Thyroid gland (tissue), 4 donors: Measurements from ENCODE around the gene ACTRT1.

Source experiments
- POLR2A ChIP-seq, 2 donors: fragments of 450-650 bp; IDR thresholded peaks; one replicate each; pipeline ENCODE4 v1.6.1; 2017; ENCODE audit warnings: antibody characterized with exemption in 2 of 2, mild to moderate bottlenecking in 2 of 2, moderate library complexity in 1 of 2
- TF ChIP-seq, protein P1 (sequence below), 6 experiments: fragments of 200-600 bp in 3 of 6; fragments of 450-650 bp in 3 of 6; sonication (generic) in 3 of 6; IDR thresholded peaks; one replicate each; pipeline ENCODE4 v1.5.1; 2016 to 2019; ENCODE audit warnings: antibody characterized with exemption in 6 of 6, mild to moderate bottlenecking in 2 of 6, inconsistent platforms in 1 of 6, moderate library complexity in 1 of 6

DNA sequence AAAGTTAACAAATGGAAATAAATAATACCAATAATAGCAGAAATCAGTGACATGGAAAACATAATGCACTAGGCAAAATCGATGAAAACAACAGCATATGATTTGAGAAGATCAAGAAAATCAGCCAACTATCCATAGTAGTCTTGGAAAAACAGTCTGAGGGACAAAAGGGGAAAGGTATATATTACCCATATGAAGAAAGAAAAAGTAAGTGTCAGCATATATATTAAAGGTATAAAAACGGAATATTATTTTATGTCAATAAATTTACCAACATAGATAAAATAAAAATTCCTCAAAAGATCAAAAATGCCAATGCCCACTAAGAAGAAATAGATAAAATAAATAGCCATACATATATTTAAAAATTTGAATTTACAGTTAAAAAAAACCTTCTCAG lies 33.0 kb downstream of the ACTRT1 start:
- TF ChIP-seq POLR2A (IDR thresholded peaks at IDR 0.05): no peak
- TF ChIP-seq, protein P1, sequence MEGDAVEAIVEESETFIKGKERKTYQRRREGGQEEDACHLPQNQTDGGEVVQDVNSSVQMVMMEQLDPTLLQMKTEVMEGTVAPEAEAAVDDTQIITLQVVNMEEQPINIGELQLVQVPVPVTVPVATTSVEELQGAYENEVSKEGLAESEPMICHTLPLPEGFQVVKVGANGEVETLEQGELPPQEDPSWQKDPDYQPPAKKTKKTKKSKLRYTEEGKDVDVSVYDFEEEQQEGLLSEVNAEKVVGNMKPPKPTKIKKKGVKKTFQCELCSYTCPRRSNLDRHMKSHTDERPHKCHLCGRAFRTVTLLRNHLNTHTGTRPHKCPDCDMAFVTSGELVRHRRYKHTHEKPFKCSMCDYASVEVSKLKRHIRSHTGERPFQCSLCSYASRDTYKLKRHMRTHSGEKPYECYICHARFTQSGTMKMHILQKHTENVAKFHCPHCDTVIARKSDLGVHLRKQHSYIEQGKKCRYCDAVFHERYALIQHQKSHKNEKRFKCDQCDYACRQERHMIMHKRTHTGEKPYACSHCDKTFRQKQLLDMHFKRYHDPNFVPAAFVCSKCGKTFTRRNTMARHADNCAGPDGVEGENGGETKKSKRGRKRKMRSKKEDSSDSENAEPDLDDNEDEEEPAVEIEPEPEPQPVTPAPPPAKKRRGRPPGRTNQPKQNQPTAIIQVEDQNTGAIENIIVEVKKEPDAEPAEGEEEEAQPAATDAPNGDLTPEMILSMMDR (IDR thresholded peaks at IDR 0.05): no peak
